Measurements from ENCODE around the gene BTBD9. TPM values are rescaled to one million over a fixed set of nuclear protein-coding genes. Genes with fewer than 3 reads are reported as not detected.

BTBD9 gene
- total RNA-seq, 1 experiment from 2014 or later, result 15.4 TPM

GRCh38 chr6:38287487-38287886 lies 352.2 kb downstream of the BTBD9 start:
- no peak for DNase-seq (ENCODE audit: low read depth)

DNA sequence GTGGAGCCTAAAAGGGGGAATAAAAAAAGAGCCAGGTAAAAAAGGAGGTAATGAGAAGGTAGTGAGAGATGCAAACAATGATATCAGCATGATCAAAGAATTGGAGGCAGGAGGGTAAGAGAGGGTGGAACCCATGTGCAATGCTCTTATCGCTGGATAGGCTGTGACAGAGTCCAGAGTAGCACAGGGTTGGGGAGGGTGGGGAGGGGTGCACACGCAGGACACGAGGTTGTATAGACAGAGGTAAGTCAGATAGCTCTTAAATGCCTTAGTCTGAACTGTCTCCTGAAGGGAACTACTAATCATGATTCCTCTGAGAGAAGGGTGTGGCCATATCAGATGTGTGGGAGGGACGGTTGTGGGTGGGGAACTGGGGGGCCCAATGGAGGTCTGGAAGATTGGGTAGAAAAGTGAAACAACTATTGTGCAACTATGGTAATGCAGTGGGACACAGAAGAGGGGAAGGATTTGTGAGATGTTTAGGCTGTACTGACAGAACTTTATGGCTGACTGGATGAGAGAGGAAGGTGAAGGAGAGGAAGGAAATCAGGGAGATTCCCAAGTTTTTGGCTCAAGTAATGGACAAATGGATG lies 354.8 kb downstream of the BTBD9 start:
- no peak for DNase-seq (ENCODE audit: low read depth)

DNA sequence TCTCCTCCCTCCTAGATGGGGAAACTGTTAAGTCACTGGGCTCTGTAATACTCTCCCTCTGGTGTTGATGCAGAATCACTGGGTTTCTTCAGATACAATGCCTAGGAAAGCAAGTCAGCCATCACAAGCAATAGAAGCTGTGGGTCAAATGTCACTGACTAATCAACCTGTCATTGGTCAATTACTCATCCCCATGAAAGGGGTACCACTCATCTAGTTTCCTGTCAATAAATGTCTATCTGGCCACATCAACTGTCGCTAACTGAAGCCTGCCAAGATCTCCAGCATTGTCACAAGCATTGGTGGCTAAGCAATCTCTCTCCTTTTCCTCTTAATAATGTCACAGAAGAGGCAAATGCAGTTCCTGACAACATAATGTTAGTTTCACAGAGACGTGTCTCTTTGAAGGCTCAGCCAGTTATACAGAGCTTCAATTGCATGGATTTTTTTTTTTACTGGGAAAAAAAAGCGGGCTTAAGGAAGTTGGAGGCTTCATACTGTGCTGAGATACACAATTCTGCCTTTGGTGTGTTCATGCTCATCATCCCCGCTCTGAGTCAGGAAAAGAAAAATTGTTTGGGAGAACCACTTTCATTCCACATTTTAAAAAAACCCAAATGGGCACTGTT lies 355.9 kb downstream of the BTBD9 start:
- peak; percentile 60 for DNase-seq (ENCODE audit: low read depth)

DNA sequence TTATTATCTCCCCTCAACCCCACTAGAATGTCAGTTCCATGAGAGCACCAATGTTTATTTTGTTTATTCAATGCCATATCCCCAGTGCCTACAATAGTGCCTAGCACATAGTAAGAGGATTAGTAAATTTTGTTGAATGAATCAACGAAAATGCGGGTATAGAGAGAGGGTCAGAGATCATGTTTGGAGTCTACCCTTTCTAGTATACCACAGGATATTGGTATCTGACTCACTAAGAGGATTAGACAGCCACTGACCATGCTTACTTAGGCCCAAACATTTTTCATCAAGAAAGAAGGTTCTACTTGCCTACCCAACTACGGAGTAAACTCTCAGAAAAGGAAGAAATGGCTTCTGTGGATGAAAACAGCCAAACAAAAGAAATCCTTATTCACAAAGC lies 356.8 kb downstream of the BTBD9 start:
- no peak for DNase-seq (ENCODE audit: low read depth)

DNA sequence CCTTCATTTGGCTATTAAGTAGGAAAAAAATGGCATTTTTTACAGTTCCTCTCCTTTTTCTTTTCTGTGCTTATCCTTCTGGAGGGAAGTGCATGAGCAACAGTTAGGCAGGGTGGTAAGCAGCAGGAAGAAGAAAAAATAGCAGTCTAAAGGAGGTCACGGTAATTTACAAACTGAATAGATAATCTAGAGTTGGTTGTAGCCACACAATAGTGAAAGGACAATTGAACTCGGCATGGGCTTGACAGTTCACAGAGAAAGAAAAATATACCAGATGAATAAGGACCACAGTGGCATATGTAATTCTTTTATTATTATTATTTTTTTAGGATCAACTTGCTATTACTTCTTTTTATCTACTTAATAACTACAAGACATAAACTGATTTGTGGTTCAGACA lies 358.6 kb downstream of the BTBD9 start:
- DNase-seq (ENCODE audit: low read depth), result no peak

DNA sequence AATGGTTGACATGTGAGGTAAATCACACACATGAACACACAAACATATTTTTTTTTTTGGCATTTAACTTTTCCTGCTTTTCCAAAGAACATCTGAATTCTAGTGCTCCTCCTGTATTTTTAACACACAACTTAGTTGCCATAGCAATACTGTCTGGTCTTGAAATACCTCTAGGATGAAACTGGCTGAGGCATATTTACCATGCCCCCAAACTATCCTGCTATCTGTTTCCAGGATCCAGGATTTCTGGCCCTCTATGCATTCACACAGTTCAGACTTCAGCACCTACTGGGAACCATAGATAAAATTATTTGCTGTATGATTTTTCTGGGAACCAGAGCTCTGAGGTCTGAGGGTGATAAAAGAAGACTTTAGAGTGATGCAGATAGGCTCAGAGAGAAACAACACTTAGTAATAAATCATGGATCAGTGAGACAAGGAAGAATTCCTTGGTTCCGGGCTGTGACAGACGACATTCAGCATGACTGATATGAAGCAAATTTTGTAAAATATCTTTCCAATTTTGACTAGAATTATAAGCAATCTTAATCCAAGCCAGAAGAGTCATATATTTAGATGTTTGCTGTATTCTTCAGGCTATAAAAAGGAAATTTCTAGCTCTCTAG lies 359.7 kb downstream of the BTBD9 start:
- DNase-seq (ENCODE audit: low read depth), result no peak

DNA sequence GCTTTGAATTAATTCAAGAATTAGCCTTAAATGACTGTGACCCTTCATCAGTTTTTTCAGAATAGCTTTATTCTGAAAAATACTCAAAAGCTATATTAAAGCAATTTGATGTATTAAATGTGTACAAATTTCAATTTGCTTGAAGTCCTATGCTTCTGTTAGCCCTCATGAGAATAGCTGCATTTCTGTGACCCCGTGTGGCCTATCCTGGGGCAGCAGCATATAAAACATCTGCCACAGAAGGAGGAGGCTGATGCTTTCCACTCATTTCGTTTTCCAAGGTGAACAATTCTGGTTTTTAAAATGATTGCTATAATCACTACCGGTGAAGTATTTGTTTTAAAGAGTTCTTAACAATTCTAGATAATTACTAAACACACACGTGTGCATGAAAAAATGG lies 360.3 kb downstream of the BTBD9 start:
- no peak for DNase-seq (ENCODE audit: low read depth)

DNA sequence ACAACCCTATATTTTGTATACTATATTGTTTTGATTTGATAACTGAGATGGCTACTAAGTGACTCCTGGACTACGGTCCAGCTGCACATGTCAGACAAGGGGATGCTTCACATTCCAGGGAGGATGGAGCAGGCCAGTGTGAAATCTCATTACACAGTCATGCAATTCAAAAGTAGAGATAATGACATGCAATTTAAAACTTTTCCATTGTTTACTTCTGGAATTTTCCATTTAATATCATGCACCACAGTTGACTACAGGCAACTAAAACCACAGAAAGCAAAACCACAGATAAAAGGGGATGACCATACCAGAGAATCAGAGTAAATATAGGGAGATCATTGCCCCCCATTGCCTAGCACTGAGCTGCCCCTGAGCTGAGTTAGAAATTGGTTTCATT lies 366.4 kb downstream of the BTBD9 start:
- DNase-seq (ENCODE audit: low read depth), result no peak

DNA sequence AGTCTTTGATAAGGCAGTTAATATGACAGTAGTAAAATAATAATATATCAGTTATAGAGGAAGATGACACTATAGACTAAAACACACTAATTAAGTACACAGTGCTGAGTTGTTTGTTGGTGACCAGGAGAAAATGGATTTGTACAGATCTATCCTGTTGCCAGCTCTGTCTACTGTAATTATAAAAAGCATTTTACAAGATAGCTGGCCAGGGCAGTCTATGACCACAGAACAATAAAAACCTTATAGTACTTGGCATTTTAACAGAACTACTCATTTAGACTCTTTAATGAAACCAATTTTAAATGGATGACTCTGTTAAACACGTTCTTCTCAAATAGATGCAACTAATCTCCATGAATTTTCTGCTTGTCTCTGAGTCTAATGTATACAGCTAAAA lies 367.5 kb downstream of the BTBD9 start:
- DNase-seq (ENCODE audit: low read depth), result no peak

GRCh38 chr6:38271081-38271480 lies 368.6 kb downstream of the BTBD9 start:
- DNase-seq (ENCODE audit: low read depth), result peak; percentile 71

GRCh38 chr6:38270367-38270766 lies 369.4 kb downstream of the BTBD9 start:
- peak; percentile 77 for DNase-seq (ENCODE audit: low read depth)

- DNase-seq (ENCODE audit: low read depth), result no peak
Measured at GRCh38 chr6:38269461-38270172, 370.1 kb downstream of the BTBD9 start.

- DNase-seq (ENCODE audit: low read depth), result no peak
Measured at GRCh38 chr6:38268342-38268741, 371.4 kb downstream of the BTBD9 start.

GRCh38 chr6:38266921-38267354 lies 372.8 kb downstream of the BTBD9 start:
- no peak for DNase-seq (ENCODE audit: low read depth)

GRCh38 chr6:38264605-38265004 lies 375.1 kb downstream of the BTBD9 start:
- peak; percentile 90 for DNase-seq (ENCODE audit: low read depth)

- DNase-seq (ENCODE audit: low read depth), result peak; percentile 59
Measured at GRCh38 chr6:38262609-38263008, 377.1 kb downstream of the BTBD9 start.

- DNase-seq (ENCODE audit: low read depth), result peak; percentile 86
Measured at GRCh38 chr6:38262026-38262425, 377.7 kb downstream of the BTBD9 start.

DNA sequence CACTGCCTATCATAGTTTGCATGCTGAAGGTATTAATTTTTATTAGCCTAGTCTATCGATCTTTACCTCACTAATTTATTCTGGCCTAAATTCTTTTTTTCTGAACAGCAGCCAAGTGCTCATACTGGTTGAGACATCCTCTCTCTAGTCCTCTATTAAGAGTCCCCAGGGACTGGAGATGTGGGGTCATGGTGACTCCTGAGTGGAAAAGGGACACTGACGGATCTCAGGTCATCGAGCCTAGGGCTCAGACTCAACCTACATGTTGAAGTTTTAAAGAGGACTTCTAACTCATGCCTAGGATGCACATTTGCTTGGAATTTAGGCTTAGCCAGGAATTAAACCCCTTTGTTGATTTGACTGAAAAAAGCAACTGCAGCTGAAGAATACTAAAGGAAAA lies 378.1 kb downstream of the BTBD9 start:
- no peak for DNase-seq (ENCODE audit: low read depth)

DNA sequence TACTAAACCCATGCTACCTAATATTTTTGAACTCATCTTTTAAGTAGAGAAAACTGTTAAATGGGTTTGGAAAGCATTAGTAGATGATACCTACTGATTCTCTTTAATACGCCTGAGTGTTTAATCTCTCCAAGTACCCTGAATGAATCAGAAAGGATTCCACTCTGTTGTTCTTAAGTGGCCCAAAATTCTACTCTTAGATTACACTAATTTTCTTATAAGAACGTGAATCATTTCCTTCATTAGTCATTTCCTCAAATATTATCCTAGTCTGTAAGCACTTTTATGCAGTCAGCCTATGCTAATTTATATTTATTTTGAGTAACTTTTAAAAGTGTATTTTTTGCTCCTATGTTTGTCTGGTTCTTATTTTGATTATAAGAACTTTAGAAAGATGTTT lies 380.0 kb downstream of the BTBD9 start:
- peak; percentile 37 for DNase-seq (ENCODE audit: low read depth)

- DNase-seq (ENCODE audit: low read depth), result peak; percentile 26
Measured at GRCh38 chr6:38248500-38249234, 391.1 kb downstream of the BTBD9 start.

- DNase-seq (ENCODE audit: low read depth), result no peak
Measured at GRCh38 chr6:38245295-38245694, 394.4 kb downstream of the BTBD9 start.

- DNase-seq (ENCODE audit: low read depth), result no peak
Measured at GRCh38 chr6:38244869-38245268, 394.9 kb downstream of the BTBD9 start.

Data from Daoy (cell line).